HG03469 (cell line): ENCODE measurements around the gene COPB2.
A peak's percentile ranks its signal among the peaks of the same experiment; 100 is the strongest.
"Not testable (repeated sequence)": the region's sequence is repeated elsewhere in the genome, so short reads cannot be mapped to it uniquely, and the experiment has no call there.

Experiments
- ATAC-seq: cut with Tn5 transposase; IDR thresholded peaks from one replicate; pipeline ENCODE4 v1.9.1; 2021; ENCODE audit warnings: mild to moderate bottlenecking, moderate library complexity, moderate number of reproducible peaks; ENCODE audit not compliant: unreplicated experiment

Gene COPB2

DNA sequence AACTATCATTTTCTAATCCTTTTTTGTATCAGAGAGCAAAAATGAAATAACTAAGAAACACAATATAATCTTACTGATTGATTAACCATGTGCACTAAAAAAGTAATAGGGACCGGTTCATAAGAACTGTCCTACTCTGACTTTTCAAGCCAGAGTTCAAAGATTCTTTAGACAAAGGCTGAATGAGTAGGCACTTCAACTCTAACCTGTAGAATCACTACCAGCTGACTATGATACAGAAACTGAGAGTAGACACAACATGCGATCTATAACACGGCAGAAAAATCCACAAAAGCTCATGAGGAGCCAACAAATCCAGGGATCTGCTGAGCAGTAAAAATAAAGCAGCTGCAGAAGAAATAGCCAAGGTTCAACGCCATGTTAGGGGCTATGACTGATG lies 8.9 kb downstream of the COPB2 start:
- ATAC-seq: no peak

DNA sequence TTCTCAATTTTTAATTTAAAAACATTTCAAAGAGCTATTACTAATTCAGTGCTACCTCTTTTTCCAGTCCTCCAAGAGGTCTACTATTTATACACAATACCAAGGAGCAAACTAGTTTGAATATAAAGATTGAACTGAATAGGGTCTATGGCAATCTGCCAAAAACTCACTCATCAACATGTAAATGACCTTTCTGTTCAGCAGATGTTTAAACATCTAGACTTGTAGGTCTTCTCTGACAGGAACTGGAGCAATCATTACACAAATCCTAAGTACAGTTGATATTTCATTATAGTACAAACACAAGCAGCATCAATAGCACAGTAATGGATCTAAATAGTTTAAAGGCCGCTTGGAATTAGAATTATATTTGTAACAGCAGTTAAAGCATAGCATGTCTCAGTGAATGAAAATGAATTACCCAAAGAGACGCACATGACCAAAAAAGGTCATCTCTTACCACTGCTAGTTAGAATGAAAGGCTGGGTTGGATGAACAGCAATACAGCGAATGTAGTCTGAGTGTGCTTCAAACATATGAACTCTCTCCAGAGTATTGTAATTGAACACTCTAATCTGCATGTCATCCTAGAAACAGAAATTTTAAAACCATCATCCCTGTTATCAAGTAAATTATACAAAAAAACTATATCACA lies 10.7 kb downstream of the COPB2 start:
- no peak for ATAC-seq

- no peak for ATAC-seq
These were observed 12.1 kb downstream of the COPB2 start for GRCh38 chr3:139377378-139377777.

DNA sequence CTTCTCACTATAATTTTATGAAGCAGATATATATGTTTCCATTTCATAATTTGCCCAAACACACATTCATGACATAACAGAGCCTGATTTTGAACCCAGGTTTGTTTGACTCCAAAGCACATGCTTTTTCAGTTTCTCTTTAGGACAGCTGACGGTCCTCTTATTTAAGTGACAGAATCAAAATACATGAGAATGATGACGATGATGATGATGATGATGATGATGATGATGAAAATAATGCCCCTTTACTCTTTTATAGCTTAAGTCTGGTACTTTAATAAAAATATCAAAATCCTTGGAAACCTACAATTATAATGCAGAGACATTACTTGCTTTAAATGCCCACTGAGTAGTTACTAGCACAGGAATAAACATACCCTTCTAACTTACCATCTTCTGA lies 15.3 kb downstream of the COPB2 start:
- no peak for ATAC-seq

DNA sequence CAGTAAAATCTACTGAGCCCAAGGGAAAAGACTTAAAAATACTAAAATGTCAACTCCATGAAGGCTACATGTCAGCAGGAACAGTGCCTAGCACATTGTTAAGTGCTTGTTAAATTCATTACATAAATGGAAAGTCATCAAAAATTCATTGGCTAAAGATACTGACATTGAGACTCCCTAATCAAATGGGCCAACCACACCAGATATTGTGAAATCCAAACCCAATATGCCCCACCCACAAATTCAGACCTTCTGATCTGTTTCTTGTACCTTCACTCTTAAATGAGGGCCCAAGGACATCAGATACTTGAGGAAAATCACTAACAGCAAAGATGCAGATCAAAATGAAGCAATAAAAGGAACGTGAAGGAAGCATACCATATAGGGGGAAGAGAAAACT lies 24.9 kb downstream of the COPB2 start:
- ATAC-seq: no peak

DNA sequence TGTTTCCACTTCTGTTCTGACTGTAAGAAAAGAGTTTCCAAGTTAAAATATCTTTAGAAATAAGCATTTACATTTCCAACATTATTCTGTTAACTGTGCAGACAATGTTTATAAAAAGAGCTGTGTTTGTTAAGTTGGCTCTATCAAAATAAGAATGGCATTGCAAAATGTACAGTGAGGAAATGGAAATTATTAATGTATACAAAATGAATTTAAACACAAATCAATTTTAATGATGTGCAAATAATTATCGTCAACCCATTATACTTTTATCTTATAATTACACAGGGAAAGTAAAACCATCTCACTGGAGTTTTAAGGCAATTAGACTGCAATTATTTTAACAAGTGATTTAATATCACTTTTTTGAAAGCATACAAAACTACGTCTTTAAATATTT lies 28.2 kb downstream of the COPB2 start:
- ATAC-seq: no peak

- ATAC-seq: no peak
These were observed 30.4 kb downstream of the COPB2 start for GRCh38 chr3:139358841-139359562.

GRCh38 chr3:139357899-139358298 lies 31.5 kb downstream of the COPB2 start:
- ATAC-seq: no peak

- no peak for ATAC-seq
These were observed 33.6 kb downstream of the COPB2 start for GRCh38 chr3:139355891-139356290.

- ATAC-seq: no peak
These were observed 34.0 kb downstream of the COPB2 start for GRCh38 chr3:139355476-139355875.

GRCh38 chr3:139354661-139355060 lies 34.8 kb downstream of the COPB2 start:
- ATAC-seq: no peak

DNA sequence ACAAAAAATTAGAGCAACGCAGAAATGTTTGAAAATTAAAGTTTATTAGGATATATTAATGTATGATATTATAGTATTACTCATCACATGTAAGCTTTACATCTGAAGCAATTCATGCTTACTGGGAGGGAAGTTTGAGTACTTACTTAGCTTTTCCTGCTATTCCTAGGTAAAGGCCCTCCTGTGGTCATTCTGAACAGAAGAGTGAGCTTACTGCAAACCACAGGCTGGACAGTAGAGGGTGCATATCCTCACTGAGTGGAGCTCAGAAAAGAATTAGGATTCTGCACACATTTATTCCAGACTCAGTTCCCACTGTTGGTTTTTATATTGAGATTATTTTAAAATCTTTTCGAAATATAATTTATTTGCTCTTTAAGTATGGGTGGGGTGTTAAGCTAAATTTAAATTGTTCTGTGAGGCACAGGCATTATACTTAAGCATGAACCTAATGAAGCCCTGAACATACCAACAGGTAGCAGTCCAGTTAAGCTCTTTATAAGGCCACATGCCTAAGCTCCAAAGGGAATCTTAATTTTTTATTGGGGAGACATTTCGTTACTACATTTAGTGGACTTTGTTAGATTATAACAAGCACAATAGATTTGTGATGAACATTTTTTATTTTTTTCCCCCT lies 35.4 kb downstream of the COPB2 start:
- no peak for ATAC-seq

DNA sequence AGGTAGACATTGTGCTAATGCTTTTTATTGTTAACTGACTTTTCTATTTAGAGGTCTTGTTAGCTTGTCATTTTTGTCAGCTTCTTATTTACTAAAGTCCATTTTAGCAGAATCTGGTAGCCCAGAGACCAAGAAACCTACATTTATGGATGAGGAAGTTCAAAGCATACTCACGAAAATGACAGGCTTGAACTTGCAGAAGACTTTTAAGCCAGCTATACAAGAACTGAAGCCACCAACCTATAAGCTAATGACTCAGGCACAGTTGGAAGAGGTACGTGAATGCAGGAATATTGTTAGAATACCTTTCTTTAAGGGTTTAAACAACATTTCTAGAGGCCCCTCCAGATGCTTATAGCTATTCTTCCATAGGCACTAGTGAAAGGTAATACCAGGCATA lies 42.7 kb downstream of the COPB2 start:
- ATAC-seq: no peak

GRCh38 chr3:139343895-139344856 lies 45.3 kb downstream of the COPB2 start, which contains the start of gene MRPS22:
MRPS22 (plus strand) TSS chr3:139344020; CDS start chr3:139344027, 7 bp downstream.
- peak; percentile 82 for ATAC-seq

DNA sequence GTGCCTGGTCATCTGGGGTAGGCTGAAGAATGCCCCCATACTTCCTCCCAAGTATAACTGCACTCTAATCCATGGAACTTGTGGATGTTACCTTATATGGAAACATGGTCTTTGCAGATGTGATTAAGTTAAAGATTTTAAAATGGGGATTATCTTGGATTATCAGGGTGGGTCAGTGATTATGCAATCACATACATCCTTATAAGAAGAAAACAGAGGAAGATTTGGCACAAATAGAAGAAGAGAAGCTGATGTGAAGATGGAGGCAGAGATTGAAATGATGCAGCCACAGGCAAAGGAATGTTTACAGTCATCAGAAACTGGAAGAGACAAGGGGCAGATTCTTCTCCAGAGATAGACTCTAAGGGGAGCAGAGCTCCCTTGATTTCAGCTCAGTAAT lies 47.4 kb downstream of the COPB2 start:
- ATAC-seq: no peak

GRCh38 chr3:139340784-139341183 lies 48.7 kb downstream of the COPB2 start:
- ATAC-seq: no peak

- ATAC-seq: no peak
These were observed 50.1 kb downstream of the COPB2 start for GRCh38 chr3:139339219-139339906.

- ATAC-seq: no peak
These were observed 51.0 kb downstream of the COPB2 start for GRCh38 chr3:139338405-139338804.

DNA sequence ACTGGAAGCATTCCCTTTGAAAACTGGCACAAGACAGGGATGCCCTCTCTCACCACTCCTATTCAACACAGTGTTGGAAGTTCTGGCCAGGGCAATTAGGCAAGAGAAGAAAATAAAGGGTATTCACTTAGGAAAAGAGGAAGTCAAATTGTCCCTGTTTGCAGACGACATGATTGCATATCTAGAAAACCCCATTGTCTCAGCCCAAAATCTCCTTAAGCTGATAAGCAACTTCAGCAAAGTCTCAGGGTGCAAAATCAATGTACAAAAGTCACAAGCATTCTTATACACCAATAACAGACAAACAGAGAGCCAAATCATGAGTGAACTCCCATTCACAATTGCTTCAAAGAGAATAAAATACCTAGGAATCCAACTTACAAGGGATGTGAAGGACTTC lies 54.8 kb downstream of the COPB2 start:
- ATAC-seq: not testable (repeated sequence)

- no peak for ATAC-seq
These were observed 57.4 kb downstream of the COPB2 start for GRCh38 chr3:139332092-139332491.
